WTC11 (cell line): ENCODE results near the gene SYPL2. TPM values are rescaled to one million over a fixed set of nuclear protein-coding genes. Genes with fewer than 3 reads are reported as not detected.

Experiments
- ATAC-seq: fragments of 200-7000 bp; cut with Tn5 transposase; 2 replicates; pipeline ENCODE4 v1.10.0; 2021; ENCODE audit warnings: mild to moderate bottlenecking, moderate library complexity
- CTCF ChIA-PET: fragments of 300-600 bp; sonication (Branson Sonifier 250); formaldehyde crosslinking; loops from one replicate; lab custom pipeline; 2021; ENCODE audit warnings: antibody characterized with exemption; lab: Charles Lee
- POLR2A ChIA-PET: fragments of 350-600 bp; sonication (Branson Sonifier 250); formaldehyde crosslinking; loops from one replicate; lab custom pipeline; 2021; ENCODE audit warnings: antibody characterized with exemption; lab: Charles Lee
- DNase-seq: peaks from one replicate; pipeline ENCODE4 v3.0.0; 2021; ENCODE audit warnings: low spot score
- H3K27ac Mint-ChIP-seq: 2 replicates; pipeline ENCODE4 v1.8.0; 2021; ENCODE audit warnings: mixed read lengths
- H3K27me3 Mint-ChIP-seq: 2 replicates; pipeline ENCODE4 v1.8.0; 2021; ENCODE audit warnings: low read depth, mild to moderate bottlenecking, moderate library complexity, mixed read lengths
- H3K36me3 Mint-ChIP-seq: 2 replicates; pipeline ENCODE4 v1.8.0; 2021; ENCODE audit warnings: mixed read lengths
- H3K4me1 Mint-ChIP-seq: 2 replicates; pipeline ENCODE4 v1.8.0; 2022; ENCODE audit warnings: mixed read lengths
- H3K4me3 Mint-ChIP-seq: 2 replicates; pipeline ENCODE4 v1.8.0; 2021; ENCODE audit warnings: mild to moderate bottlenecking, moderate library complexity, mixed read lengths
- H3K9me3 Mint-ChIP-seq: 2 replicates; pipeline ENCODE4 v1.8.0; 2021; ENCODE audit warnings: mixed read lengths
- EMX1 ChIP-seq: fragments of 250-450 bp; sonication (Bioruptor Pico); IDR thresholded peaks from 2 replicates; pipeline ENCODE4 v1.8.0; 2021; ENCODE audit warnings: mild to moderate bottlenecking
- ETV6 ChIP-seq: sonication (generic); formaldehyde crosslinking; IDR thresholded peaks from 2 replicates; pipeline ENCODE4 v1.8.1; 2022; ENCODE audit warnings: mild to moderate bottlenecking, missing genetic modification reagents
- FOXK1 ChIP-seq: sonication (generic); formaldehyde crosslinking; IDR thresholded peaks from 2 replicates; pipeline ENCODE4 v1.8.0; 2022; ENCODE audit warnings: mild to moderate bottlenecking, moderate library complexity, missing genetic modification reagents
- GTF2I ChIP-seq: fragments of 250-450 bp; sonication (Bioruptor Pico); conservative IDR thresholded peaks from 2 replicates; pipeline ENCODE4 v1.4.0; 2021; ENCODE audit warnings: mild to moderate bottlenecking
- JUN ChIP-seq: sonication (generic); formaldehyde crosslinking; IDR thresholded peaks from 2 replicates; pipeline ENCODE4 v1.8.0; 2023; ENCODE audit warnings: mild to moderate bottlenecking, missing genetic modification reagents
- KAT7 ChIP-seq: sonication (generic); formaldehyde crosslinking; IDR thresholded peaks from 2 replicates; pipeline ENCODE4 v1.8.1; 2023; ENCODE audit warnings: missing genetic modification reagents, mild to moderate bottlenecking, borderline replicate concordance
- MYBL2 ChIP-seq: sonication (generic); formaldehyde crosslinking; IDR thresholded peaks from 2 replicates; pipeline ENCODE4 v1.8.1; 2023; ENCODE audit warnings: mild to moderate bottlenecking, moderate library complexity, missing genetic modification reagents
- SP1 ChIP-seq: sonication (generic); formaldehyde crosslinking; conservative IDR thresholded peaks from 2 replicates; pipeline ENCODE4 v1.8.1; 2022; ENCODE audit warnings: missing genetic modification reagents
- ZNF121 ChIP-seq: sonication (generic); formaldehyde crosslinking; IDR thresholded peaks from 2 replicates; pipeline ENCODE4 v1.8.0; 2023; ENCODE audit warnings: missing genetic modification reagents
- ZNF317 ChIP-seq: sonication (generic); formaldehyde crosslinking; IDR thresholded peaks from 2 replicates; pipeline ENCODE4 v1.8.1; 2023; ENCODE audit warnings: low read depth, mild to moderate bottlenecking, moderate library complexity, missing genetic modification reagents, borderline replicate concordance
- ZNF671 ChIP-seq: fragments of 250-450 bp; sonication (Bioruptor Pico); IDR thresholded peaks from 2 replicates; pipeline ENCODE4 v1.8.0; 2021; ENCODE audit warnings: mild to moderate bottlenecking
- total RNA-seq: library from RNA; stranded (reverse); gene quantifications from 3 replicates; pipeline ENCODE4 v1.2.3, GENCODE V29; 2021
- TF ChIP-seq, protein P1 (sequence below): fragments of 250-450 bp; sonication (Bioruptor Pico); IDR thresholded peaks from 2 replicates; pipeline ENCODE4 v1.9.0; 2021; ENCODE audit warnings: mild to moderate bottlenecking
- TF ChIP-seq, protein P2 (sequence below): sonication (generic); formaldehyde crosslinking; IDR thresholded peaks from 2 replicates; pipeline ENCODE4 v1.8.0; 2022; ENCODE audit warnings: mild to moderate bottlenecking, missing genetic modification reagents
- TF ChIP-seq, protein P3 (sequence below): sonication (generic); formaldehyde crosslinking; IDR thresholded peaks from 2 replicates; pipeline ENCODE4 v1.8.0; 2022; ENCODE audit warnings: missing genetic modification reagents
- TF ChIP-seq, protein P4 (sequence below): sonication (generic); formaldehyde crosslinking; IDR thresholded peaks from 2 replicates; pipeline ENCODE4 v1.8.0; 2023; ENCODE audit warnings: mild to moderate bottlenecking, missing genetic modification reagents
- TF ChIP-seq, protein P5 (sequence below): sonication (generic); formaldehyde crosslinking; conservative IDR thresholded peaks from 2 replicates; pipeline ENCODE4 v1.8.1; 2023; ENCODE audit warnings: mild to moderate bottlenecking, low read depth, missing genetic modification reagents, moderate library complexity

SYPL2 gene
- total RNA-seq, 1 experiment from 2014 or later = 3.7 TPM

DNA sequence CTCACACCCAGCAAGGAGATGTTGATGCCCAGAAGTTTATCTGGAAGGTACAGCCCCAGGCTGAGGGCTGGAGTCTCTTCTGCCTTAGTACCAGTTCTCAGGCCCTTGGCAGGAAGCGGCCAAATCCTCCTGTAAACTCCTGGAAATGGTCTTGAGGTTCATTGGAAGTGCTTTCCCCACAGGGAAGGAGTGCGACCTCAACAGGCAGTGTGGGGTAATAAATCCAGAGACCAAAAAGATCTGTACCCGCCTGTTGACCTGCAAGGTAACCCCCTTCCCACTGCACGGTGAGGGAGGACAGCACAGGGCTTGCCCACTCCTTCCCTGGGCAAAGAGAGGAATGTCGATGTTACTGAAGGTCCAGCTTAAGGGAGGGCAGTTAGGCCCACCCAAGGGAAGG lies 21.9 kb downstream of the SYPL2 start:
- ChIA-PET POLR2A (no interaction called here), CTCF (interaction anchor here (1.2 to 13.8 kb wide), 3 partner anchors 10 to 47 kb away, joined by 3 to 740 read pairs (median 30); partner anchors contain the start of gene GPR61)
- no peak overlapping the region for H3K4me3 Mint-ChIP-seq
- no peaks in the 10 kb centered on the region for H3K9me3 Mint-ChIP-seq
- TF ChIP-seq EMX1 (CRISPR knock-in tag) (no peak), SP1 (no peak), MYBL2 (CRISPR knock-in tag) (no peak), GTF2I (CRISPR knock-in tag) (no peak), ZNF317 (no peak), FOXK1 (no peak), KAT7 (CRISPR knock-in tag) (no peak), JUN (no peak), ETV6 (CRISPR knock-in tag) (no peak), ZNF121 (no peak), ZNF671 (CRISPR knock-in tag) (no peak)
- TF ChIP-seq, protein P1, sequence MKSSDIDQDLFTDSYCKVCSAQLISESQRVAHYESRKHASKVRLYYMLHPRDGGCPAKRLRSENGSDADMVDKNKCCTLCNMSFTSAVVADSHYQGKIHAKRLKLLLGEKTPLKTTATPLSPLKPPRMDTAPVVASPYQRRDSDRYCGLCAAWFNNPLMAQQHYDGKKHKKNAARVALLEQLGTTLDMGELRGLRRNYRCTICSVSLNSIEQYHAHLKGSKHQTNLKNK = no peak
- TF ChIP-seq, protein P2, sequence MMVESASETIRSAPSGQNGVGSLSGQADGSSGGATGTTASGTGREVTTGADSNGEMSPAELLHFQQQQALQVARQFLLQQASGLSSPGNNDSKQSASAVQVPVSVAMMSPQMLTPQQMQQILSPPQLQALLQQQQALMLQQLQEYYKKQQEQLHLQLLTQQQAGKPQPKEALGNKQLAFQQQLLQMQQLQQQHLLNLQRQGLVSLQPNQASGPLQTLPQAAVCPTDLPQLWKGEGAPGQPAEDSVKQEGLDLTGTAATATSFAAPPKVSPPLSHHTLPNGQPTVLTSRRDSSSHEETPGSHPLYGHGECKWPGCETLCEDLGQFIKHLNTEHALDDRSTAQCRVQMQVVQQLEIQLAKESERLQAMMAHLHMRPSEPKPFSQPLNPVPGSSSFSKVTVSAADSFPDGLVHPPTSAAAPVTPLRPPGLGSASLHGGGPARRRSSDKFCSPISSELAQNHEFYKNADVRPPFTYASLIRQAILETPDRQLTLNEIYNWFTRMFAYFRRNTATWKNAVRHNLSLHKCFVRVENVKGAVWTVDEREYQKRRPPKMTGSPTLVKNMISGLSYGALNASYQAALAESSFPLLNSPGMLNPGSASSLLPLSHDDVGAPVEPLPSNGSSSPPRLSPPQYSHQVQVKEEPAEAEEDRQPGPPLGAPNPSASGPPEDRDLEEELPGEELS = no peak
- TF ChIP-seq, protein P3, sequence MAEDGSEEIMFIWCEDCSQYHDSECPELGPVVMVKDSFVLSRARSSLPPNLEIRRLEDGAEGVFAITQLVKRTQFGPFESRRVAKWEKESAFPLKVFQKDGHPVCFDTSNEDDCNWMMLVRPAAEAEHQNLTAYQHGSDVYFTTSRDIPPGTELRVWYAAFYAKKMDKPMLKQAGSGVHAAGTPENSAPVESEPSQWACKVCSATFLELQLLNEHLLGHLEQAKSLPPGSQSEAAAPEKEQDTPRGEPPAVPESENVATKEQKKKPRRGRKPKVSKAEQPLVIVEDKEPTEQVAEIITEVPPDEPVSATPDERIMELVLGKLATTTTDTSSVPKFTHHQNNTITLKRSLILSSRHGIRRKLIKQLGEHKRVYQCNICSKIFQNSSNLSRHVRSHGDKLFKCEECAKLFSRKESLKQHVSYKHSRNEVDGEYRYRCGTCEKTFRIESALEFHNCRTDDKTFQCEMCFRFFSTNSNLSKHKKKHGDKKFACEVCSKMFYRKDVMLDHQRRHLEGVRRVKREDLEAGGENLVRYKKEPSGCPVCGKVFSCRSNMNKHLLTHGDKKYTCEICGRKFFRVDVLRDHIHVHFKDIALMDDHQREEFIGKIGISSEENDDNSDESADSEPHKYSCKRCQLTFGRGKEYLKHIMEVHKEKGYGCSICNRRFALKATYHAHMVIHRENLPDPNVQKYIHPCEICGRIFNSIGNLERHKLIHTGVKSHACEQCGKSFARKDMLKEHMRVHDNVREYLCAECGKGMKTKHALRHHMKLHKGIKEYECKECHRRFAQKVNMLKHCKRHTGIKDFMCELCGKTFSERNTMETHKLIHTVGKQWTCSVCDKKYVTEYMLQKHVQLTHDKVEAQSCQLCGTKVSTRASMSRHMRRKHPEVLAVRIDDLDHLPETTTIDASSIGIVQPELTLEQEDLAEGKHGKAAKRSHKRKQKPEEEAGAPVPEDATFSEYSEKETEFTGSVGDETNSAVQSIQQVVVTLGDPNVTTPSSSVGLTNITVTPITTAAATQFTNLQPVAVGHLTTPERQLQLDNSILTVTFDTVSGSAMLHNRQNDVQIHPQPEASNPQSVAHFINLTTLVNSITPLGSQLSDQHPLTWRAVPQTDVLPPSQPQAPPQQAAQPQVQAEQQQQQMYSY (CRISPR knock-in tag) = no peak
- TF ChIP-seq, protein P4, sequence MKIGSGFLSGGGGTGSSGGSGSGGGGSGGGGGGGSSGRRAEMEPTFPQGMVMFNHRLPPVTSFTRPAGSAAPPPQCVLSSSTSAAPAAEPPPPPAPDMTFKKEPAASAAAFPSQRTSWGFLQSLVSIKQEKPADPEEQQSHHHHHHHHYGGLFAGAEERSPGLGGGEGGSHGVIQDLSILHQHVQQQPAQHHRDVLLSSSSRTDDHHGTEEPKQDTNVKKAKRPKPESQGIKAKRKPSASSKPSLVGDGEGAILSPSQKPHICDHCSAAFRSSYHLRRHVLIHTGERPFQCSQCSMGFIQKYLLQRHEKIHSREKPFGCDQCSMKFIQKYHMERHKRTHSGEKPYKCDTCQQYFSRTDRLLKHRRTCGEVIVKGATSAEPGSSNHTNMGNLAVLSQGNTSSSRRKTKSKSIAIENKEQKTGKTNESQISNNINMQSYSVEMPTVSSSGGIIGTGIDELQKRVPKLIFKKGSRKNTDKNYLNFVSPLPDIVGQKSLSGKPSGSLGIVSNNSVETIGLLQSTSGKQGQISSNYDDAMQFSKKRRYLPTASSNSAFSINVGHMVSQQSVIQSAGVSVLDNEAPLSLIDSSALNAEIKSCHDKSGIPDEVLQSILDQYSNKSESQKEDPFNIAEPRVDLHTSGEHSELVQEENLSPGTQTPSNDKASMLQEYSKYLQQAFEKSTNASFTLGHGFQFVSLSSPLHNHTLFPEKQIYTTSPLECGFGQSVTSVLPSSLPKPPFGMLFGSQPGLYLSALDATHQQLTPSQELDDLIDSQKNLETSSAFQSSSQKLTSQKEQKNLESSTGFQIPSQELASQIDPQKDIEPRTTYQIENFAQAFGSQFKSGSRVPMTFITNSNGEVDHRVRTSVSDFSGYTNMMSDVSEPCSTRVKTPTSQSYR (CRISPR knock-in tag) = no peak
- TF ChIP-seq, protein P5, sequence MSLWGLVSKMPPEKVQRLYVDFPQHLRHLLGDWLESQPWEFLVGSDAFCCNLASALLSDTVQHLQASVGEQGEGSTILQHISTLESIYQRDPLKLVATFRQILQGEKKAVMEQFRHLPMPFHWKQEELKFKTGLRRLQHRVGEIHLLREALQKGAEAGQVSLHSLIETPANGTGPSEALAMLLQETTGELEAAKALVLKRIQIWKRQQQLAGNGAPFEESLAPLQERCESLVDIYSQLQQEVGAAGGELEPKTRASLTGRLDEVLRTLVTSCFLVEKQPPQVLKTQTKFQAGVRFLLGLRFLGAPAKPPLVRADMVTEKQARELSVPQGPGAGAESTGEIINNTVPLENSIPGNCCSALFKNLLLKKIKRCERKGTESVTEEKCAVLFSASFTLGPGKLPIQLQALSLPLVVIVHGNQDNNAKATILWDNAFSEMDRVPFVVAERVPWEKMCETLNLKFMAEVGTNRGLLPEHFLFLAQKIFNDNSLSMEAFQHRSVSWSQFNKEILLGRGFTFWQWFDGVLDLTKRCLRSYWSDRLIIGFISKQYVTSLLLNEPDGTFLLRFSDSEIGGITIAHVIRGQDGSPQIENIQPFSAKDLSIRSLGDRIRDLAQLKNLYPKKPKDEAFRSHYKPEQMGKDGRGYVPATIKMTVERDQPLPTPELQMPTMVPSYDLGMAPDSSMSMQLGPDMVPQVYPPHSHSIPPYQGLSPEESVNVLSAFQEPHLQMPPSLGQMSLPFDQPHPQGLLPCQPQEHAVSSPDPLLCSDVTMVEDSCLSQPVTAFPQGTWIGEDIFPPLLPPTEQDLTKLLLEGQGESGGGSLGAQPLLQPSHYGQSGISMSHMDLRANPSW = no peak
- ATAC-seq (peak; percentile 11), DNase-seq (peak; percentile 43)
- H3K4me1 Mint-ChIP-seq = peaks cover 19% of the 10 kb centered on the region
- H3K36me3 Mint-ChIP-seq = peaks cover 3% of the 10 kb centered on the region; the same call in 1 of the 2 replicates
- H3K27me3 Mint-ChIP-seq = no peaks in the 10 kb centered on the region; the same call in 1 of the 2 replicates
- peak overlapping the region; percentile 49; the same call in 1 of the 2 replicates for H3K27ac Mint-ChIP-seq
